ENCODE data around the gene CPOX.
"Not testable (repeated sequence)": the region's sequence is repeated elsewhere in the genome, so short reads cannot be mapped to it uniquely, and the experiment has no call there.

Gene CPOX

DNA sequence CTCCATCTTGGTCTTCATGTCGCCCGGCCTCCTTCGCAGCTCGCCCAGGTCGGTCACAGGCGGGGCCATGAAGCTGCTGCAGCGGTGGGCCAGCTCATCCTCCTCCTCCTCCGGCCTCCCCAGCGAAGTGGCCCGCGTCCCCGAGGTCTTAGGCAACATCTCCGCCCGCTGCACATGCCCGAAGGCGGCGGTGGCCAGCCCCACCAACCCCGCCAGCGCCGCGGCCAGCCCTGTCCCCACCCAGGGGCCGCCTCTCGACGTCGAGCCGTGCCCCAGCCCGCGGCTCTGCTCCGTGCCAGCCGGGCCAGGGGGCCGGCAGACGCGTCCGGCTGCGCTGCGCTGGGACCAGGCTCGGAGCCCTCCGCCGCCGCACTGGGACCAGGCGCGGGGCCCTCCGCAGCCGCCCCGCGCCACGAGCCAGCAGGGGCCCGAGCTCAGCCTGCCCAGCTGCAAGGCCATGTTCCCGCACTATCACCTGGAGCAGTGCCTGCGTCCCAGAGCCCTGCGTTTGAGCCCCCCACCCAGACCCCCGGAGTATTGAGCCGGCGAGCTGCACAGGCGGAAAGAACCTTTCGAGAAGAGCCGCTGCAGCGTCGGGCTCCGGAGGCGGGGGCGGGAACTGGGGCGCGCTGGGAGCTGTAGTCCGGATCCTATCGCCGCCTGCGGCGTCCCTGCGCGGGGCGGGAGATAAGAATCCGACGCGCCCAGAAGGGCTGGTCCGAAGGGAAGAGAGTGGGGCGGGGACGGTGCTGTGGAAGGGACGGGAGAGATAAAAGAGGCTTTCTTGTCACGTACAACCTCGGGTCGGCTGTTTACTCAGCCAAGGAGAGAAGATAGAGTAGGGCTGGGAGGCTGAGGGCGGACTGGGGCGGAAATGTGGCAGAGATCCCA is at the start of gene CPOX:
Gene CPOX, minus strand, starts transcription at position 566 of the 891 bp plus-strand sequence. Its CDS starts 107 bp downstream, at position 459.
- peak; percentile 95 for DNase-seq

GRCh38 chr3:98642769-98643168 is 49.4 kb upstream of the CPOX start:
- DNase-seq, result not testable (repeated sequence)

DNA sequence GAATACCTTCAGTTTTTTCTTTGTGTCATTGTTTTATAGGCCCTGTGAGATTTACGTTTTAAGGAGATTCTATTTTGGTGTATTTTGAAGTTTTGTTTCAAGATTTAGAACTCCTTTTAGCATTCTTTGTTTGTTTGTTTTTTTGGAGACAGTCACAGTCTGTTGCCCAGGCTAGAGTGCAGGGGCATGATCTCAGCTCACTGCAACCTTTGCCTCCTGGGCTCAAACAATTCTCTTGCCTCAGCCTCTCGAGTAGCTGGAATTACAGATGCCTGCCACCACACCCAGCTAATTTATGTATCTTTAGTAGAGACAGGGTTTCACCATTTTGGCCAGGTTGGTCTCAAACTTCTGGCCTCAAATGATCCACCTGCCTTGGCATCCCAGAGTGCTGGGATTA is 48.3 kb upstream of the CPOX start:
- DNase-seq, result not testable (repeated sequence)

GRCh38 chr3:98638515-98638914 is 45.1 kb upstream of the CPOX start:
- DNase-seq, result not testable (repeated sequence)

DNA sequence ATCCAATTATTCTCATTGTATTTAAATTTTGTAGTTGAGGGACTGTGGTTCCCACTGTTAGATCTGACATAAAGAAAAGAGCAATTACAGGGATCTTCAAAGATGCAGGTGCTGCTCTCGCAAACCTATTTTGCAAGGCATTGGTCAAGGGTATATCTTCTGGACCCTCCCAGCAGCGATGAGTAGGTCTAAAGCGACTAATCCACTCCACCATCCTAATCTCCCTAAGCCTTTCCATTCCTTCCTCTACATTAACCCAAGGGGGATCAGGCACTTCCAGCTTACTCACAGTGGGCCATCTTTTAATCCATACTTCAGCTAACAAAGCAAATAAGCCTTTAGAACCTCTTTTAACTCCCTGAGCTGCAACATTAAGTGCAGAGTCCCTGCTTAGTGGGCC is 37.0 kb upstream of the CPOX start:
- no peak for DNase-seq

DNA sequence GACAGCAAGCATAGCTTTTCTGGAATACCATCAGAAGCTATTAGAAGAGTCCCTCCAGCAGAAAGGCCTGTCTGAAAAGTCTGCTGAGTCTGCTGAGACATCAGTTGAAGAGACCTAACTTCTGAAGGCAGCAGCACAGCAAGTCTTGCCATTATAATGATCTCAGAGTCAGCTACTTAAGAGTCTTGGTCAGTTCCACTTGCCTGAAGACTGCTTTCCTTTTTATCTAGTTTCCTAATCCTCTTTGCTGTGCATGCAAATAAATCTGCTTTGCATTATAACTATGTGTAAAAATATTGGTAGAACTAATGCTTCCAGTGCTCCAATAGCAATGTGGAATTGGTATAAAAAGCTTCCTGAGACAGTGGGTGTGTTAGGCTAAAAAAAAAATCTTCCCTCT is 34.9 kb upstream of the CPOX start:
- DNase-seq, result no peak

GRCh38 chr3:98626151-98626550 is 32.7 kb upstream of the CPOX start:
- no peak for DNase-seq

GRCh38 chr3:98623572-98624280 is 30.3 kb upstream of the CPOX start:
- no peak for DNase-seq

DNA sequence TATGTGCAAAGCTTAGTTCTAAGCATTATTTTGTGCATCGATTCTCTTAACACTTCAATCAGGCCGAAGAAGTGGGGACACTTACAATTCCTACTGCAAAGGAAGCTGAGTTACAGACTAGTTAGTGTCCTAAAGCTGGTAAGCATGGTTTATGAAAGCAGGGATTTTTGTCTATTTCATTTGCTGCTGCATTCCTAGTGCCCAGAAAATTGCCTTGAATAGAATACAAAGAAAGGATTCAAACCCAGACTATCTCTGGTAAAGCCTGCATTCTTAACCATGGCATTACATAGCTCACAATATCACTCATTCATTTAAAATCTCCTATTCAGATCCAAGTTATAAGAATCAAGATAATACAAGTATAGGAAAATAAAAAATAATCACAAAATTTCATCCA is 24.4 kb upstream of the CPOX start:
- no peak for DNase-seq

DNA sequence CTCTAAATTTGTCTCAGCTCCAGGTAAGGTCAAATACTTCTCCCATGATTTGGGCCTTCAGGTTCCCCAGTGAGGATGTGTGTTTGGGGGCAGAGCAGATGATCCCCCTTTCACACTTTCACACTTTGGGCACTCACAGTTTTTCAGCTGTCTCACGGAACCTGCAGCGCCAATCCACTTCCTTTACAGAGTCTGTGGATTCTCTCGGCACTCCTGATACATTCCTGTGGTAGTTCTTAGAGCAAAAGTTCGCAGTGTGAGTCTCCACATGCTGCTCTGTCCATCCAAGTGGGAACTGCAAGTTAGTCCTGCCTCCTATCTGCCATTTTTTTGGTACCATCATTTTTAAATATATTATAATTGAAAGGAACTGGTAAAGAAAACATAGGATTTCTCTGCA is 20.2 kb upstream of the CPOX start:
- DNase-seq, result no peak

DNA sequence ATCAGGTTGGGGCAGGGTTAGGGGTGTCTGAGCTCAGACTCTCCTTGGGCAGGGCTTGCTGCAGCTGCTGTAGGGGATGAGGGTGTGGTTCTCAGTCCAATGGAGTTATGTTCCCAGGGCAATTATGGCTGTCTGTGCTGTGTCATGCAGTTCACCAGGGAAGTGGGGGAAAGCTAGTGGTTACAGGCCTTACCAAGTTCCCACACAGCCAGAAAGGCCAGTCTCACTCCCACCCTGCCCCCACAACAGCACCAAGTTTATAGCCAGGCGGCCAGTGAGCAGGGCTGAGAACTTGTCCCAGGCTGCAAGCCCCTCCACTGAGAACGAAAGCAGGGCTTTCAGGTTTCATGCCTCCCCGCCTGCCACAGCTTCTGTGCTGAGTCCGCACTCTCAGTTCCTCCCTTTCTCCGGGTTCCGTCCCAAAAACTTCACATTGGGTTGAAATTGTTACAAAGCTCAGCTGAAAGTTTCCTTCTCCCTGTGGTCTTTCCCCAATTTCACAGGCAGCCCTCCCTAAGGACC is 19.6 kb upstream of the CPOX start:
- no peak for DNase-seq

DNA sequence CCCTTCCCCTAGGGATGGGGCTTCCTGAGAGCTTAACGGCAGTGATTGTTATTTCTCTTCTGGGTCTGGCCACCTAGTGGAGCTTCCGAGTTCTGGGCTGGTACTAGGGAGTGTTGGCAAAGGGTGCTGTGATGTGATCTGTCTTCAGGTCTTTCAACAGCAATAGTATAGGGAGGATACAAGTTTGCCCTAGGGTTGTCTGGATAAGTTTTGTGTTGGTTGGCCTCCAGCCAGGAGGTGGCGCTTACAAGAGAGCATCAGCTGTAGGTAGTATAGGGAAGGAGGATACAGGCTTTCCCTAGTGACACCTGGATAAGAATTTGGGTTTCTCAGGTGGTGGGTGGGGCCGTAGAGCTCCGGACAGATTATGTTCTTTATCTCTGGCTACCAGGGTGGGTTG is 19.2 kb upstream of the CPOX start:
- peak; percentile 12 for DNase-seq

DNA sequence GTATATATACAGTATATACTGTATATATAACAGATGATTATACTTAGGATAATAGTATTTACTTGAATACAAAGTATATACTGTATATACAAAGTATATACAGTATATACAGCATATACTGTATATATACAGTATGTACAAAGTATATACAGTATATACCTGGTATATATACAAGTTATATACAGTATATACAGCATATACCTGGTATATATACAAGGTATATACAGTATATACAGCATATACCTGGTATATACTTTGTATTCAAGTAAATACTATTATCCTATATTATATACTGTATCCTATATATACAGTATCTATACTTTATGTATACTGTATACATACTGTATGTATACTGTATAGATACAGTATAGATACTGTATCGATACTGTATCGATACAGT is 14.6 kb upstream of the CPOX start:
- no peak for DNase-seq

GRCh38 chr3:98603580-98603979 is 10.2 kb upstream of the CPOX start:
- no peak for DNase-seq

DNA sequence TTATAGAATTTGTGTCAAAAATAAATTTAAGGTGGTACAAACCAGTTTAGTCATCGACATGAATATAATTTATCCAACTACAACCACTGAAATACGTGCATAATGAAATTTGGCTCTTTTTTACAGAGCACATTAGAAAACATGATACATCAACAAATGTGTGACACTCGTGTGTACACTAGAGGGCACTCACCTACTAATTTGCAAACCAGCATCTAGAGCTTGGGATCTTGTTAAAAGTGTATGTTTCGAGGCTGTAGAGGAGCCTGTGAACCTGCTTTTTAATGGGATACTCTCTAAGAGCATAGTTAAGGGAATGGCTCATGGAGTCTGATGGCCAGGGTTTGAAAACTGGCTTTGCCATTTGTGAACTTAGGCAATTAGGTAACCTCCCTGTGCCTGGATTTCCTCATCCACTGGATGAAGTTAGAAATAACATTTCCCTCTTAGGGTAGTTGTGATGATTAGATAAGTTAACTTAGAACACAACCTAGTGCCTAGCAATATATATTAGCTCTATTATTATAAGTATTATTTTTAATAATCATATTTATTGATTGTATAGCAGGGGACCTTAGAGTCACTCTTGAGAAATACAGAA is 8.8 kb upstream of the CPOX start:
- DNase-seq, result peak; percentile 75

DNA sequence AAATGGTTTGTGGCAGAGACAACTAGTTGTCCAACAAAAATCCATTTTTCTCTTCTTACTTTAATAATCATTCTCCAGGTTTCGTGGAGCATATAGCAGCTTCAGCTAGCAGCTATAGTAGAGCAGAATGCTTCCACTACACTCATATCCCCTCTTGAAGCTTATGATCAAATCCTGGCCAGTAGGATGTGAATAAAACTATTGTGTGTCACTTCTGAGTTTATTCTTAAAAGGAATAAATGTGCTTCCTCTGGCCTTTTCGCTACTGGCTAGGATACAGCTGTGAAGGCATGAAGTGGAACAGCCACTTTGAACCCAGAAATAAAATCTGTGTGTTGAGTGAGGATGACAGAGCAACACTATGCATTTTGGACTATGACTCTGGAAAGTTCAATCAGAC is 7.8 kb upstream of the CPOX start:
- no peak for DNase-seq

DNA sequence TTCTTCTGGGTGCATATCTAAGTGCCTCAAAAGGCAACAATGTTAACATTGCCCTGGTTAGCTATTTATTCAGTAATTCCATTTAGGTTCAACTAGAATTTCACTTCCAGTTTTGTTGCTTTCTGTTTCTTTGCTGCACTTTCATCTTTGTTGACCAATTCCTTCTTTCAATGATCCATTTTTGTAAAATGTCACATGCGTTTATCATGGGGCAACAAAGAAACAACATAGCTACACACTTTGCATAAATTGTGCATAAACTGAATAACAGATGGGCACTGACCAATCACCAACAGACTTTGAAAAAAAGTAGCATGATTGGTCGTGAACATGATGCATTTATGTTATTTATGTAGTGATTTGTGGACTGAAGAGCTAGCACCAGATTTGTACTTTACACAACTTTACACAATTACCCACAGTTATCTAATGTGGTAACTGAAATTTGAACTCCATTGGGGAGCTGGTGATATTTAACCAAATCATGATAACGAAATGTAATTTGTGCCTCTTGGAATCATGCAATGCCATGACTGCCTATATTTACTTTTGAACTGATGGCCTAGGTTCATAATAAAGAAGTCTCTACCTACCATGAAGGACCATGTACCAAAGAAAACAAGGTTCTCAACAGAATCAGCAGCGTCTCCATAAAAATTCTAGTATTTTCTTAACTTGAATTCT is 7.1 kb upstream of the CPOX start:
- DNase-seq, result no peak

DNA sequence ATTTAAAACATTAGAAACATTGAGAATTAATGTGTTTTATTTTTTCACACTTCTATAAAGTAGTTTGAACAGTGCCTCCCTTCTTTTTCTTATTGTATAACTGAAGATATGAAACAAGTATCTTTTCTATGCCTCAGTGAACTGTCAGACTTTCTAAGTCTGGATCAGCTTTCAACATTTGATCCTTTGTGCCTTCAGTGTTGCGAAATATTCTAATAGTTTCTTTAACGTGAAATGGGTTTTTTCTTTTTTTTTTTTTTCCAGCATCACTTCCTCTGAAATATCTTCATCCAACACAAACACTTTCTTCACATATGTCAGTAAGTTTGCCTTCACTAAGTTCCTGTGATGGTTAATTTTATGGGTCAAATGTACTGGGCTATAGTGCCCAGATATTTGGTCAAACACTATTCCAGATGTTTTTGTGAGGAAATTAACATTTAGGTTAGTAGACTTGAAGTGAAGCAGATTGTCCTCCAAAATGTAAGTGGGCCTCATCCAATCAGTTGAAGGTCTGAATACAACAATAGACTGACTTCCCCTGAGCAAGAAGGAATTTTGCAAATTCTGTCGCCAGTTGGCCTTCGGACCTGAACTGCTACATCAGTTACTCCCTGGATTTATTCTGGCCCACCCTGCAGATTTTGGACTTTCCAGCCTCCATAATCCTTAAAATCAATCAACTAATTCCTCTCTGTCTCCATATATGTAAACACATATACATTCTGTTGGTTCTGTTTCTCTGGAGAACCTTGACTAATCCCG is 6.4 kb upstream of the CPOX start:
- no peak for DNase-seq

DNA sequence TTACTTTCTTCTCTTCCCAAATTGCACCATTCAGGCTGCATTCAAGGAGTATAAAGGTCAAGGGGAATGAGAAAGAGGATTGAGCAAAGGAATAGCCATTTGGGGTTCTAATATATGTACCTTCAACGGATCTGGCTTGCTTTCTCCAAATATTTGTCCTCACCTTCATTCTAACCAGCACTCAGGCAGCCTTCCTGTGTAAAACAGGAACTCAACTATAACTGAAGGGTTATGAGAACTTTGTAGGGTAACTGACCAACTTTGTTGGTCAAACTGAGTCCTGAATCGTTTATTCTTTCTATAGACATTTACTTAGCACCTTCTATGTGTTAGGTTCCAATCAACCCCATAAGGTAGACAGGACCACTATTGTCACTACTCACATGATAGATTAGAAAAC is 5.1 kb upstream of the CPOX start:
- DNase-seq, result no peak

GRCh38 chr3:98596541-98597500 is 3.4 kb upstream of the CPOX start:
- peak; percentile 51 for DNase-seq

DNA sequence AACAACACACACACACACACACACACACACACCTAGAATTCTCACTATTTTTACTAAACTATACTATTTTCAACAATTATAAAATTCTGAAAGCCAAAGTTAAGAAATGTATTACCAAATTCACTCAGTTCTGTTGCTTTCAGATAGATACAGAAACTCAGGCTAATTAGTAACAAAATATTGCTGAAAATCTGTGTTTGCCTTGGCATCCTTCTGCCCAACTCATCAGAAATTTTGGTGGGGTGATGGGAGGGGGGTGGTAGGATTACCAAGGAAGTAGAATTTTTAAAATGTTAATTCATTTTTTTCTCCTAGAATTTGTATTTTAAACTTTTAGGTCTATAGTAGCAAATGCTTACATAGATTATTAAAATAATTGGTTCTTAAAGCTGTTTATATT is 2.7 kb upstream of the CPOX start:
- DNase-seq, result no peak

Measured in DMS53 (cell line).